ENCODE measurements around the gene VPS4A. TPM values are rescaled to one million over a fixed set of nuclear protein-coding genes. Genes with fewer than 3 reads are reported as not detected.
"Not testable (repeated sequence)": the region's sequence is repeated elsewhere in the genome, so short reads cannot be mapped to it uniquely, and the experiment has no call there.

The VPS4A gene
- total and polyA plus RNA-seq, 3 donors from 2014 or later: 31.9 to 43.1 (median 39.8) TPM

DNA sequence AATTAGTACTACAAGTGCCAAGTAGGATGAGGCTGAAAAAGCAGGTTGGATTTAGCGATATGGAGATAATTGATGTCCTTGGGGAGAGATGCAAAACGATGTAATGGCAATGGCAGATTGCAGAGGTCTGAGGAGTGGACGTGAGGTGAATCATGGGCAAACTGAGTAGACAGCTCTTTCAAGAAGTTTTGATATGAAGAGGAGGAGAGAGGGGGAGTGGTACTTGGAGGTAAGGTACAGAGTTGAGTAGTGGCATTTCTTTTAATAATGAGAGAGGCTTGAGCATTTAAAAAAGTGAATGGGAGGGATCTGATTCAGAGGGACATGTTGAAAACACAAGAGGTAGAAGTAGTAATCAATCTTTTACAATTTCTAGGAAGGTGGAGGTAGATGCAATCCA, 17.7 kb upstream of the VPS4A start:
- H3K4me1 ChIP-seq: no peaks in the 10 kb centered on the region
- H3K4me3 ChIP-seq: no peak overlapping the region
- no peak for TF ChIP-seq POLR2A (IDR thresholded peaks at IDR 0.05)
- intact Hi-C loops (cut with DNase I; ENCODE audit: low total_unique reads): no loop called here
- H3K36me3 ChIP-seq (ENCODE audit: low read depth, missing control alignments): no peaks in the 10 kb centered on the region
- WGBS, 2 donors: 53 to 62% methylated on average over 3 of the region's 3 CpGs
- DNase-seq: no peak
- no peaks in the 10 kb centered on the region for H3K9me3 ChIP-seq
- no peaks in the 10 kb centered on the region for H3K27me3 ChIP-seq
- H3K27ac ChIP-seq: no peak overlapping the region

DNA sequence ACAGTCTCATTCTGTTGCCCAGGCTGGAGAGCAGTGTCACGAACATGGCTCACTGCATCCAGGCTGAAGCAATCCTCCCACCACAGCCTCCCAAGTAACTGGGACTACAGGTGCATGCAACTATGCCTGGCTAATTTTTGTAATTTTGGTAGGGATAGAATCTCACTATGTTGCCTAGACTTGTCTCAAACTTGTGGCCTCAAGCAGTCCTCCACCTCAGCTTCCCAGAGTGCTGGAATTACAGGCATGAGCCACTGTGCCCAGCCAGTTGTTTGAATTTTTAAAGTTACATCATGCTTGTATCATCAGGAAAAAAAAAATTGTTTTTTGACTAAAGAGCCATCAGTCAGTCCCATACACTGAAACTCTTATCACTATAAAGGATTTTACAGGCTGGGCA, 17.1 kb upstream of the VPS4A start:
- Histone ChIP-seq H3K27ac (no peak overlapping the region), H3K4me1 (no peaks in the 10 kb centered on the region), H3K36me3 (ENCODE audit: low read depth, missing control alignments) (no peaks in the 10 kb centered on the region), H3K27me3 (no peaks in the 10 kb centered on the region), H3K4me3 (no peak overlapping the region), H3K9me3 (no peaks in the 10 kb centered on the region)
- no peak for TF ChIP-seq POLR2A (IDR thresholded peaks at IDR 0.05)
- TF ChIP-seq, protein P1, sequence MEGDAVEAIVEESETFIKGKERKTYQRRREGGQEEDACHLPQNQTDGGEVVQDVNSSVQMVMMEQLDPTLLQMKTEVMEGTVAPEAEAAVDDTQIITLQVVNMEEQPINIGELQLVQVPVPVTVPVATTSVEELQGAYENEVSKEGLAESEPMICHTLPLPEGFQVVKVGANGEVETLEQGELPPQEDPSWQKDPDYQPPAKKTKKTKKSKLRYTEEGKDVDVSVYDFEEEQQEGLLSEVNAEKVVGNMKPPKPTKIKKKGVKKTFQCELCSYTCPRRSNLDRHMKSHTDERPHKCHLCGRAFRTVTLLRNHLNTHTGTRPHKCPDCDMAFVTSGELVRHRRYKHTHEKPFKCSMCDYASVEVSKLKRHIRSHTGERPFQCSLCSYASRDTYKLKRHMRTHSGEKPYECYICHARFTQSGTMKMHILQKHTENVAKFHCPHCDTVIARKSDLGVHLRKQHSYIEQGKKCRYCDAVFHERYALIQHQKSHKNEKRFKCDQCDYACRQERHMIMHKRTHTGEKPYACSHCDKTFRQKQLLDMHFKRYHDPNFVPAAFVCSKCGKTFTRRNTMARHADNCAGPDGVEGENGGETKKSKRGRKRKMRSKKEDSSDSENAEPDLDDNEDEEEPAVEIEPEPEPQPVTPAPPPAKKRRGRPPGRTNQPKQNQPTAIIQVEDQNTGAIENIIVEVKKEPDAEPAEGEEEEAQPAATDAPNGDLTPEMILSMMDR (IDR thresholded peaks at IDR 0.05): no peak
- DNase-seq: no peak
- intact Hi-C loops (cut with DNase I; ENCODE audit: low total_unique reads): no loop called here
- 86 to 88% methylated on average over 1 of the region's 1 CpG for WGBS, 2 donors

DNA sequence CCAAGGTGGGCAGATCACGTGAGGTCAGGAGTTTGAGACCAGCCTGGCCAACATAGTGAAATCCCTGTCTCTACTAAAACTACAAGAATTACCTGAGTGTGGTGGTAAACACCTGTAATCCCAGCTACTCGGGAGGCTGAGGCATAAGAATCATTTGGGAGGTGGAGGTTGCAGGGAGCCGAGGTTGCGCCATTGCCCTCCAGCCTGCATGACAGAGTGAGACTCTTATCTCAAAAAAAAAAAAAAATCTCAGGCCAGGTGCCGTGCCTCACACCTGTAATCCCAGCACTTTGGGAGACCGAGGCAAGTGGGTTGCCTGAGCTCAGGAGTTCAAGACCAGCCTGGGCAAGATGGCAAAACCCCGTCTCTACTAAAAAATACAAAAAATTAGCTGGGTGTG, 14.4 kb upstream of the VPS4A start:
- H3K9me3 ChIP-seq; H3K27ac ChIP-seq; H3K4me1 ChIP-seq; H3K36me3 ChIP-seq (ENCODE audit: low read depth, missing control alignments); H3K4me3 ChIP-seq; DNase-seq; intact Hi-C loops (cut with DNase I; ENCODE audit: low total_unique reads); H3K27me3 ChIP-seq: not testable (repeated sequence)
- WGBS, 2 donors: 90 to 95% methylated on average over 7 of the region's 7 CpGs

DNA sequence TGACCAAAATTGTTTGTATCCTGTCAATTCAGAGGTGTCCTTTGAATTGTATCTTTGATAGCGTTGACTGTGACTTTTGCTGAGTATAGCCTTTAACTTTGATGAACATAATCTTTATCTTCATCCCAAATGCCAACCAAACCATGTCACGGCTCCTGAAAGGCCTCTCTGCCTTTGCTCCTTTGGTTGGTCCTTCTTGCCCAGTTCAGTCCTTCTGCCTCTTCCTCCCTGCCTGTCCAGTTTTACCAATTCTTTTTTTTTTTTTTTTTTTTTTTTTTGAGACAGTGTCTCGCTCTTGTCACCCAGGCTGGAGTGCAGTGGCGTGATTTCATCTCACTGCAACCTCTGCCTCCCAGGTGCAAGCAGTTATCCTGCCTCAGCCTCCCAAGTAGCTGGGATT, 12.9 kb upstream of the VPS4A start:
- Histone ChIP-seq H3K27ac (no peak overlapping the region), H3K4me3 (no peak overlapping the region), H3K27me3 (no peaks in the 10 kb centered on the region), H3K9me3 (no peaks in the 10 kb centered on the region), H3K4me1 (no peaks in the 10 kb centered on the region), H3K36me3 (ENCODE audit: low read depth, missing control alignments) (no peaks in the 10 kb centered on the region)
- no peak for TF ChIP-seq POLR2A (IDR thresholded peaks at IDR 0.05)
- TF ChIP-seq, protein P1 (IDR thresholded peaks at IDR 0.05): no peak
- 93 to 95% methylated on average over 4 of the region's 4 CpGs for WGBS, 2 donors
- no peak for DNase-seq
- intact Hi-C loops (cut with DNase I; ENCODE audit: low total_unique reads): no loop called here

DNA sequence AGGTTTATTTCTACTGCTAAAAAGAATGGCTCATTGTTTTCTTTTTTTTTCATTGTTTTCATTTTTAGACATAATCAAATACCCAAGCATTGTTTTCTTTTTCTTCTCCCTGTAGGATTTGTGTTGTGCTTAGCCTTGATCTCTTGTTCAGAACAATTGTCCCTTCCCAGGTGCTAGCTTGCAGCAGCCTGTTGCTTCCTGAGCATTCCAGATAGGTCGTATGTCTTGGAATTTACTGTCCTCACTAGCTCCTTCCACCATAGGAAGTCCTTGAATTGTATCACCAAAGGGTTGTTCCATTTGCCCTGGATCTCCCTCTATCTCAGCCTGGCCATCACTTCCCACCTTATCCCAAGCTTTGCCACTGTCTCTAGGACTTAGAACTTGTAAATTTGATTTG, 10.0 kb upstream of the VPS4A start:
- H3K4me3 ChIP-seq: no peak overlapping the region
- intact Hi-C loops (cut with DNase I; ENCODE audit: low total_unique reads): no loop called here
- DNase-seq: no peak
- no peak for TF ChIP-seq POLR2A (IDR thresholded peaks at IDR 0.05)
- TF ChIP-seq, protein P1 (IDR thresholded peaks at IDR 0.05): no peak
- H3K27ac ChIP-seq: no peak overlapping the region
- H3K27me3 ChIP-seq: no peaks in the 10 kb centered on the region
- WGBS, 2 donors: 48 to 50% methylated on average over 1 of the region's 1 CpG
- no peaks in the 10 kb centered on the region for H3K4me1 ChIP-seq
- H3K9me3 ChIP-seq: no peaks in the 10 kb centered on the region
- H3K36me3 ChIP-seq (ENCODE audit: low read depth, missing control alignments): no peaks in the 10 kb centered on the region

DNA sequence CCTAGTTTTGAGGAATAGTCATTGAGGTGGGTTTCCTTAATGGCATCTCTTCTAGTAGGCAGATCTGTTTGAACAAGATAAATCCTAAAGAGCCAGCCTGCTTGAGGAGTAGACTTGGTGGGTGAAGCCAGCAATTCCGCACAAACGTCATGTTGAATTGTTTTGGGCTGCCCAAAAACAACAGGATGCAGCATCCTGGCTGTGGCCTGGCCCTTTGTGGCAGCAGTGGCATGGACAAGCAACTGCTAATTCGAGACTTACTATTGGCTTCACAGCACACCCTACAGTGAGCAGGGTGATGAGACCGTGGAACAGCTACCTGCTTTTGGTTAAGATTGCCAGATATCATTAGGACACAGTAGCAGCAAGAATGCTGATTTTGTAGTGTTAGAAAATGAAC, 9.3 kb upstream of the VPS4A start:
- no peak for DNase-seq

More for the DNA sequence above, 9.3 kb upstream of the VPS4A start:
- Histone ChIP-seq H3K9me3 (no peaks in the 10 kb centered on the region), H3K27ac (no peak overlapping the region), H3K36me3 (ENCODE audit: low read depth, missing control alignments) (no peaks in the 10 kb centered on the region), H3K27me3 (no peaks in the 10 kb centered on the region), H3K4me3 (no peak overlapping the region), H3K4me1 (no peaks in the 10 kb centered on the region)
- intact Hi-C loops (cut with DNase I; ENCODE audit: low total_unique reads): no loop called here
- no peak for TF ChIP-seq POLR2A (IDR thresholded peaks at IDR 0.05)
- TF ChIP-seq, protein P1 (IDR thresholded peaks at IDR 0.05): no peak
- 76 to 91% methylated on average over 4 of the region's 4 CpGs for WGBS, 2 donors

All from testis (tissue), 3 donors.